ENCODE measurements around the gene KRTAP10-11. TPM values are rescaled to one million over a fixed set of nuclear protein-coding genes. Genes with fewer than 3 reads are reported as not detected.
"Not testable (repeated sequence)": the region's sequence is repeated elsewhere in the genome, so short reads cannot be mapped to it uniquely, and the experiment has no call there.

The KRTAP10-11 gene
- total RNA-seq, 5 donors from 2014 or later (not counting 1 experiment from before 2014, with no cell fraction given): not detected

DNA sequence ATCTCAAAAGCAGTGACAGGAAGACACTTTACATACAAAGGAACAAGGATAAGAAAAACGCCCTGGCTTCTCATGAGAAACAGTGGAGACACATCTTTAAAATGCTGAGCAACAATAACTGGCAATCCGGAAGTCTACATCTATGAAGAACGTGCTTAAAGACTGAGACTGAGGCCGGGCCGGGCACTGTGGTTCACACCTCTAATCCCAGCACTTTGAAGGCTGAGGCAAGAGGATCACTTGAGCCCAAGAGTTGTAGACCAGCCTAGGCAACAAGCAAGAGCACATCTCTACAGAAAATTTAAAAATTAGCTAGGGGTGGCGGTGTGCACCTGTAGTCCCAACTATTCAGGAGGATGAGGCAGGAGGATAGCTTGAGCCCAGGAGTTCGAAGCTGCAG is 37.9 kb downstream of the KRTAP10-11 start:
- no peak overlapping the region for H3K27ac Mint-ChIP-seq
- Histone ChIP-seq H3K4me1 (ENCODE audit: control insufficient read depth in 1 of 2, extremely low read depth in 1 of 2, insufficient read depth in 2 of 2, low read length in 2 of 2) (no peaks in the 10 kb centered on the region), H3K27ac (ENCODE audit: low read length) (no peak overlapping the region), H3K9me3 (no peaks in the 10 kb centered on the region), H3K27me3 (replicated peaks in 1 of 2; ENCODE audit: control insufficient read depth in 2 of 2, extremely low read depth in 1 of 2, insufficient read depth in 2 of 2, low read length in 1 of 2) (peaks cover 0 to 23% of the 10 kb centered on the region in 2 experiments), H3K36me3 (ENCODE audit: control insufficient read depth in 2 of 2, extremely low read depth in 1 of 2, insufficient read depth in 1 of 2, low read length in 1 of 2) (no peaks in the 10 kb centered on the region), H3K4me3 (ENCODE audit: control insufficient read depth in 1 of 2, extremely low read depth in 1 of 2, low read length in 1 of 2) (no peak overlapping the region)
- CTCF ChIA-PET: no interaction called here
- DNase-seq: no peak
- H3K4me3 Mint-ChIP-seq: no peak overlapping the region
- no peaks in the 10 kb centered on the region for H3K36me3 Mint-ChIP-seq
- ATAC-seq (replicated peaks in 1 of 4): no peak
- POLR2A ChIA-PET: no interaction called here
- peaks cover 10 to 20% of the 10 kb centered on the region in 2 donors for H3K27me3 Mint-ChIP-seq
- peaks cover 2 to 9% (median 3%) of the 10 kb centered on the region in 3 donors for H3K4me1 Mint-ChIP-seq
- WGBS (ENCODE audit: insufficient coverage): 82% methylated on average over 7 of the region's 7 CpGs
- no peaks in the 10 kb centered on the region for H3K9me3 Mint-ChIP-seq

DNA sequence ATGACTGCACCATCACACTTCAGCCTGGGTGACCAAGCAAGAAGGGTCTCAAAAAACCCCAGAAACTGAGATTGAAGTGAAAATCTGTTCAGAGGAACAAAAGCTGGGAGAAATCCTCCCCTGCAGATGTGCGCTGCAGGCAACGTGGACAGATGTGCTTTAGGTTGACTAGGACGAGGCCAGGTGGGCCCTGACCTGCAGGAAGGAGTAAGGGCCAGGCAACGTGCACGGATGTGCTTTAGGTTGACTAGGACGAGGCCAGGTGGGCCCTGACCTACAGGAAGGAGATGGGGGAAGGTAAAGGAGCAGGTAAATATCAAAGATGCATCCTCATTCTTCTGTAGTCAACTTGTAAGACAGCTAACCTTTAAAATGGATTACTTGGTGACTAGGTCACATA is 38.3 kb downstream of the KRTAP10-11 start:
- Histone ChIP-seq H3K27me3 (replicated peaks in 1 of 2; ENCODE audit: control insufficient read depth in 2 of 2, extremely low read depth in 1 of 2, insufficient read depth in 2 of 2, low read length in 1 of 2) (peaks cover 0 to 23% of the 10 kb centered on the region in 2 experiments), H3K27ac (ENCODE audit: low read length) (no peak overlapping the region), H3K4me3 (ENCODE audit: control insufficient read depth in 1 of 2, extremely low read depth in 1 of 2, low read length in 1 of 2) (no peak overlapping the region), H3K9me3 (no peaks in the 10 kb centered on the region), H3K36me3 (ENCODE audit: control insufficient read depth in 2 of 2, extremely low read depth in 1 of 2, insufficient read depth in 1 of 2, low read length in 1 of 2) (no peaks in the 10 kb centered on the region), H3K4me1 (ENCODE audit: control insufficient read depth in 1 of 2, extremely low read depth in 1 of 2, insufficient read depth in 2 of 2, low read length in 2 of 2) (no peaks in the 10 kb centered on the region)
- Mint-ChIP-seq H3K36me3 (no peaks in the 10 kb centered on the region), H3K27me3 (peaks cover 10 to 20% of the 10 kb centered on the region in 2 donors), H3K27ac (peak overlapping the region in 1 of 2 donors; percentile 7), H3K4me3 (no peak overlapping the region), H3K9me3 (no peaks in the 10 kb centered on the region), H3K4me1 (peaks cover 2 to 9% (median 3%) of the 10 kb centered on the region in 3 donors)
- ChIA-PET POLR2A (no interaction called here), CTCF (no interaction called here)
- DNase-seq (no peak), ATAC-seq (replicated peaks in 1 of 4) (no peak)
- 61% methylated on average over 3 of the region's 6 CpGs for WGBS (ENCODE audit: insufficient coverage)

DNA sequence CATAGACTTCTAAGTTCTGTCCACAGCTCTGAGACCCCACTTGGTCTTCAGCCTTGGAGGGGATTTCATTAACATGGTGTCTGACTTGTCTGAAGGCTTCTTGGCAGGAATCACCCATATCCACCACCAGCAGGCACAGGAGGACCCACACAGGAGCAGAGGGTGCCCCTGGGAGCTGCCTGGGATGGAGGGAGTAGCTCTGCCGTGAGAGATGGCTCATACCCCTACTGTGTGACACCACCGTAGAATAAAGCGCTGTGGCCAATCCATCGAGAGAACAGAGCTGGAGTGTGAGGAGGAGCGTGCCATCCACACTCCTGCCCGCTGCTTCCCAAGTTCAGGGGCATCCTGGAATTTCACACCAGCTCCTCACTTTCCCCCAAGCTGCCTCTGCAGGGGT is 38.8 kb downstream of the KRTAP10-11 start:
- H3K27ac Mint-ChIP-seq; H3K4me1 Mint-ChIP-seq; H3K27ac ChIP-seq (ENCODE audit: low read length); H3K4me1 ChIP-seq (ENCODE audit: control insufficient read depth in 1 of 2, extremely low read depth in 1 of 2, insufficient read depth in 2 of 2, low read length in 2 of 2); H3K4me3 Mint-ChIP-seq; H3K9me3 Mint-ChIP-seq; H3K36me3 ChIP-seq (ENCODE audit: control insufficient read depth in 2 of 2, extremely low read depth in 1 of 2, insufficient read depth in 1 of 2, low read length in 1 of 2); H3K9me3 ChIP-seq; DNase-seq; ATAC-seq (replicated peaks in 1 of 4); H3K4me3 ChIP-seq (ENCODE audit: control insufficient read depth in 1 of 2, extremely low read depth in 1 of 2, low read length in 1 of 2); H3K36me3 Mint-ChIP-seq; POLR2A ChIA-PET: not testable (repeated sequence)
- CTCF ChIA-PET: interaction anchor here in 1 of 2 donors (0.6 kb wide), 1 partner anchor 12 kb away, joined by 3 read pairs; no protein-coding TSS in a partner anchor
- peaks cover 0 to 23% of the 10 kb centered on the region in 2 experiments for H3K27me3 ChIP-seq (replicated peaks in 1 of 2; ENCODE audit: control insufficient read depth in 2 of 2, extremely low read depth in 1 of 2, insufficient read depth in 2 of 2, low read length in 1 of 2)
- 60% methylated on average over 2 of the region's 6 CpGs for WGBS (ENCODE audit: insufficient coverage)
- peaks cover 10 to 20% of the 10 kb centered on the region in 2 donors for H3K27me3 Mint-ChIP-seq

DNA sequence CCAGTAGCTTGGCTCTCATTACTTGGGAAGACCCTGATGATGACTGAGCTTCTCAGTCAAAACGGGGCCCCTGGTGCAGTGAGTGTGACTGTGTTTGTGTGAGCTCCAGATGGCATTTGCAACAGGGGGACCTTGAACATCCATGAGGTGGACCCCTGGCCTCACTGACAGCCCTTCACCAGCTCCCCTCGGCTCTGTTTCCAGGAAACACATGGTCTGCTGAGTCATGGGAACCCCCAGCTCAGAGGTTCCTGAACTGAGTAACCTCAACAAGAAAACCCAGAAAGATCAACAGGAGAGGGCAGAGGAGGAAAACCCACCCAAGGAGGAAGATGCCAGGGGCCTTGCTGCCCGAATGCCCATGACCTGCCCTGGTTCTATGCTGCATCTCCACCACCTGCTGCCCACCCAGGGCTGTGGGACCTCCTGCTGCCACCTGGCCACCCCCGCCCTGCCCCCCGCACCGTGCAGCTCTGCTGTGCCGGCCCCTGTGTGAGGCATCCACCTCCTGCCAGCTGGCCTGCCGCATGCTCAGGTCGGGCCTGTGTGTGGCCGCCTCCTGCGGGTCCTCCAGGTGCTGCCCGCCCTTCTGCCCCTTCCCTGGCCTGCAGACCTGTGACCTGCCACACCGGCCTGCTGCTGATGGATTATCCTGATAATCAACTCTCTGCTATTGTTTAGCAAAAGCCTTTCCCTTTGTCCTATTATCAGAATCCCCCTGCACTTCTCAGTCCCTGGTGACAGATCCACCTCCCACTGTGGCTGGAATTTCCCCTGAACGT is 40.0 kb downstream of the KRTAP10-11 start:
- Histone ChIP-seq H3K27me3 (replicated peaks in 1 of 2; ENCODE audit: control insufficient read depth in 2 of 2, extremely low read depth in 1 of 2, insufficient read depth in 2 of 2, low read length in 1 of 2) (peaks cover 0 to 23% of the 10 kb centered on the region in 2 experiments), H3K4me1 (ENCODE audit: control insufficient read depth in 1 of 2, extremely low read depth in 1 of 2, insufficient read depth in 2 of 2, low read length in 2 of 2) (no peaks in the 10 kb centered on the region), H3K27ac (ENCODE audit: low read length) (no peak overlapping the region), H3K9me3 (no peaks in the 10 kb centered on the region), H3K4me3 (ENCODE audit: control insufficient read depth in 1 of 2, extremely low read depth in 1 of 2, low read length in 1 of 2) (no peak overlapping the region), H3K36me3 (ENCODE audit: control insufficient read depth in 2 of 2, extremely low read depth in 1 of 2, insufficient read depth in 1 of 2, low read length in 1 of 2) (no peaks in the 10 kb centered on the region)
- POLR2A ChIA-PET: no interaction called here
- Mint-ChIP-seq H3K27ac (no peak overlapping the region), H3K36me3 (no peaks in the 10 kb centered on the region), H3K4me1 (peaks cover 4 to 14% (median 5%) of the 10 kb centered on the region in 3 donors), H3K4me3 (no peak overlapping the region), H3K9me3 (no peaks in the 10 kb centered on the region), H3K27me3 (peaks cover 10 to 20% of the 10 kb centered on the region in 2 donors)
- ATAC-seq (replicated peaks in 1 of 4) (no peak), DNase-seq (no peak)
- CTCF ChIA-PET: no interaction called here
- 44% methylated on average over 11 of the region's 14 CpGs for WGBS (ENCODE audit: insufficient coverage)

DNA sequence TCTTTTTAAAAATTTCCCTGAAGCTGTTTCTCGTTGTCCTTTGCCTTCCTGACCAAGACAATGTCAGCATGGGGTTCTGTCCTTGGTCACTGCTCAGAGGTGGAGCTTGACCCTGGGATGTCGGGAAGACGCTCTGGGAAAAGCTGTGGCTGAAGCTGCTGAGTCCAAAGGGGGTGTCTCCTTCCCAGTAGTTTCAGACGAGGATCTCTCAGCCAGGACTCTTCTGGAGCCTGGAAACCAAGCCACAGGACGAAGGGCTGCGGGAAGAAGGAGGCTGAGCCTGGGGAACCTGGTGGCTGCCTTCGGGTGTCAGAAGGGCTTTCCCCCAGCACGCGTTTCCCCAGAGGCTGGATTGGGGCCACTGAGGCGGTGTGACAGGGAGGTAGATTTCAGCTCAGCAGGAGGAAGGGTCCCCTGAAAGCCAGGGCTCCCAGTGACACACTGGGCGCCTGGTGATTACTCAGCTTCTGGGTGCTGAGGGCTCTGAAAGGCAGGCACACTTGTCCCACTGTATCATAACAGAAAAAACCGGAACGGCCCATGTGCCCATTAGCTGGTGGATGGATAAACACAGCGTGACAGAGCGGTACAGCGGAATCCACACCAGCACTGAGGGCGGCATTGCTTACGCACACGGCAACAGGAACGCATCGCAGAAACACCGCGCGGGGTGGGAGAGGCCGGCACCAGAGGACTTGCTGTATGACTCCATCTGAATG is 40.8 kb downstream of the KRTAP10-11 start:
- no peak for ATAC-seq (replicated peaks in 1 of 4)
- Mint-ChIP-seq H3K9me3 (peaks cover 0 to 3% (median 0%) of the 10 kb centered on the region in 3 donors), H3K4me3 (no peak overlapping the region)

DNA sequence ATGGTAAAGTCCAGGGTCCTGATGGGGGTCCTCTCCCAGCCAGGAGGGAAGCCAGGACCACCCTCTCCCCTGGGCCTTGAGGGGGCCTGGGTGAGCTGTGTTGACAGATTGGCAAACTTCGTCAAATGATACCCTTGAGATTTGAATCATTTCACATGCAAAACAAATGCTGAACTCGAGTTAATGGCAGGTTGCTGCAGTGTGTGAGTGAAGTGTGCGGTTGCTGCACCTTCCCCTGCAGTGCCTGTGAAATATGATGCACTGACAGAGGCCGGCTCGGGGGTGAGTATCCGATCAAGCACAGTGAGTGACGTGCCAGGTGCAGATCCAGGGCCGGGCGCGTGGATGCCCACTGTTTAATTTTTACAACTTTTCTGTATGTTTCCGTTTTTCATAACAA is 41.5 kb downstream of the KRTAP10-11 start:
- DNase-seq (no peak), ATAC-seq (replicated peaks in 1 of 4) (no peak)
- no peaks in the 10 kb centered on the region for H3K4me1 ChIP-seq (ENCODE audit: control insufficient read depth in 1 of 2, extremely low read depth in 1 of 2, insufficient read depth in 2 of 2, low read length in 2 of 2)
- no peaks in the 10 kb centered on the region for H3K36me3 ChIP-seq (ENCODE audit: control insufficient read depth in 2 of 2, extremely low read depth in 1 of 2, insufficient read depth in 1 of 2, low read length in 1 of 2)
- H3K36me3 Mint-ChIP-seq: no peaks in the 10 kb centered on the region
- peaks cover 10 to 18% of the 10 kb centered on the region in 2 donors for H3K27me3 Mint-ChIP-seq
- 92% methylated on average over 6 of the region's 11 CpGs for WGBS (ENCODE audit: insufficient coverage)
- no peak overlapping the region for H3K4me3 ChIP-seq (ENCODE audit: control insufficient read depth in 1 of 2, extremely low read depth in 1 of 2, low read length in 1 of 2)
- no peaks in the 10 kb centered on the region for H3K9me3 ChIP-seq
- POLR2A ChIA-PET: no interaction called here
- peaks cover 0 to 23% of the 10 kb centered on the region in 2 experiments for H3K27me3 ChIP-seq (replicated peaks in 1 of 2; ENCODE audit: control insufficient read depth in 2 of 2, extremely low read depth in 1 of 2, insufficient read depth in 2 of 2, low read length in 1 of 2)
- peaks cover under 1 to 10% (median 4%) of the 10 kb centered on the region in 3 donors for H3K9me3 Mint-ChIP-seq
- peaks cover 12 to 22% (median 13%) of the 10 kb centered on the region in 3 donors for H3K4me1 Mint-ChIP-seq
- H3K4me3 Mint-ChIP-seq: no peak overlapping the region
- CTCF ChIA-PET: no interaction called here
- no peak overlapping the region for H3K27ac Mint-ChIP-seq
- H3K27ac ChIP-seq (ENCODE audit: low read length): no peak overlapping the region

More for the DNA sequence above, 40.8 kb downstream of the KRTAP10-11 start:
- Mint-ChIP-seq H3K36me3 (no peaks in the 10 kb centered on the region), H3K27me3 (peaks cover 10 to 18% of the 10 kb centered on the region in 2 donors), H3K27ac (no peak overlapping the region), H3K4me1 (peaks cover 12 to 22% (median 12%) of the 10 kb centered on the region in 3 donors)
- Histone ChIP-seq H3K9me3 (no peaks in the 10 kb centered on the region), H3K27ac (ENCODE audit: low read length) (no peak overlapping the region), H3K27me3 (replicated peaks in 1 of 2; ENCODE audit: control insufficient read depth in 2 of 2, extremely low read depth in 1 of 2, insufficient read depth in 2 of 2, low read length in 1 of 2) (peaks cover 0 to 23% of the 10 kb centered on the region in 2 experiments), H3K4me3 (ENCODE audit: control insufficient read depth in 1 of 2, extremely low read depth in 1 of 2, low read length in 1 of 2) (no peak overlapping the region), H3K4me1 (ENCODE audit: control insufficient read depth in 1 of 2, extremely low read depth in 1 of 2, insufficient read depth in 2 of 2, low read length in 2 of 2) (no peaks in the 10 kb centered on the region), H3K36me3 (ENCODE audit: control insufficient read depth in 2 of 2, extremely low read depth in 1 of 2, insufficient read depth in 1 of 2, low read length in 1 of 2) (no peaks in the 10 kb centered on the region)
- DNase-seq: no peak
- ChIA-PET POLR2A (no interaction called here), CTCF (no interaction called here)
- 84% methylated on average over 20 of the region's 25 CpGs for WGBS (ENCODE audit: insufficient coverage)

Data from T-cell (primary cell).